Activated T-helper 17 cell treated with anti-CD3 and anti-CD28 coated beads, Interleukin-2, amount 50 U/mL, for 72 hours (primary cell): ENCODE results near the gene AP2B1. TPM values are rescaled to one million over a fixed set of nuclear protein-coding genes. Genes with fewer than 3 reads are reported as not detected.

Experiments used
- ATAC-seq: fragments of 150-1000 bp; cut with Tn5 transposase; replicated peaks from 2 replicates; pipeline ENCODE4 v1.10.0; 2021; ENCODE audit warnings: mild to moderate bottlenecking, moderate library complexity
- H3K27ac Mint-ChIP-seq: one replicate; pipeline ENCODE4 v1.8.0; 2022; ENCODE audit warnings: mixed read lengths
- H3K27me3 Mint-ChIP-seq: one replicate; pipeline ENCODE4 v1.8.0; 2022; ENCODE audit warnings: mixed read lengths
- H3K36me3 Mint-ChIP-seq: one replicate; pipeline ENCODE4 v1.8.0; 2022; ENCODE audit warnings: low read depth, mild to moderate bottlenecking, mixed read lengths
- H3K4me1 Mint-ChIP-seq: one replicate; pipeline ENCODE4 v1.8.0; 2022; ENCODE audit warnings: mixed read lengths
- H3K4me3 Mint-ChIP-seq: one replicate; pipeline ENCODE4 v1.8.0; 2022; ENCODE audit warnings: mild to moderate bottlenecking, mixed read lengths
- H3K9me3 Mint-ChIP-seq: one replicate; pipeline ENCODE4 v1.8.0; 2022; ENCODE audit warnings: mixed read lengths
- total RNA-seq, 2 donors: library from RNA; stranded (reverse); gene quantifications; one replicate each; pipeline ENCODE4 v1.2.3, GENCODE V29; 2022

Gene AP2B1
- total RNA-seq, 2 donors from 2014 or later = 189 to 213 TPM

DNA sequence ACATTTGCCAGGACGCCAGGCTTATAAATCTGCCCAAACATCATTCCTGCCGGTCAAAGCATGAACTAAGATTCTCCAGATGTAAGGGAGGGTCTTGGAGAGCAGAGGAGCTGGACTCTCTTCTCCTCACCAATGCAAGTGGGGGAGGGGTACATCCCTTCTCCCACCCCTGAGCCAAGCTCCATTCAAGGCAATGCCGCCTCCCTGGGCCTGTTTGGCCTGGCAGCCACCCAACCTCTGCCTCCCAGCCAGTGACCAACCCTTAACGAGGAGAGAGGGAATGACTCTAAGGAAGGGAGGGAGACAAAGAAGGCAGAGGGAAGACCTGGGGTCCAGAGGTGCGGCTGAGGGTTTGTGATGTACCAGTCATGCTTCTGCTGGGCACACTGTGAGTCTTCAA lies 187.4 kb downstream of the AP2B1 start:
- Mint-ChIP-seq H3K36me3 (no peaks in the 10 kb centered on the region), H3K9me3 (no peaks in the 10 kb centered on the region), H3K27me3 (peaks cover 7% of the 10 kb centered on the region), H3K4me3 (no peak overlapping the region), H3K4me1 (no peaks in the 10 kb centered on the region), H3K27ac (no peak overlapping the region)
- ATAC-seq = no peak

DNA sequence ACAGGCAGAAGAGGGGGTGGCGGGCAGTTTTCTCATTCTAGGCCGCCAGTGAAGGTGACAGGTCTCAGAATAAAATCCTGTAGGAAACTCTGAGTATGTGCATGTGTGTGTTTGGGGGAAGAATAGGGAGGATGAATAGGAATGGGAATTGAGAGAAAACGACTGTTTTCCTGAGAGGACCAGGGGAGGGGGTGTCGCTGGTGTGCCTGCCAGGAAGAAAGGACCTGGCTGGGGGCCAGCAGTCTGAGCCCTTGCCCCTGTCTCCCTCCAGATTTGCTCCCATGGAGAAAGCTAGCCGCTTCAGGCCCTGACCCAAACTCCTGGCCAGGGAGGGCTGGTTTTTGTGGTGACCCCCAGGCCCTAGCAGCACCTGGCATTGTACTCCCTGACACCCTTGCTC lies 187.9 kb downstream of the AP2B1 start:
- Mint-ChIP-seq H3K9me3 (no peaks in the 10 kb centered on the region), H3K4me3 (no peak overlapping the region), H3K27ac (no peak overlapping the region), H3K27me3 (peaks cover 7% of the 10 kb centered on the region), H3K4me1 (no peaks in the 10 kb centered on the region), H3K36me3 (no peaks in the 10 kb centered on the region)
- ATAC-seq = no peak

DNA sequence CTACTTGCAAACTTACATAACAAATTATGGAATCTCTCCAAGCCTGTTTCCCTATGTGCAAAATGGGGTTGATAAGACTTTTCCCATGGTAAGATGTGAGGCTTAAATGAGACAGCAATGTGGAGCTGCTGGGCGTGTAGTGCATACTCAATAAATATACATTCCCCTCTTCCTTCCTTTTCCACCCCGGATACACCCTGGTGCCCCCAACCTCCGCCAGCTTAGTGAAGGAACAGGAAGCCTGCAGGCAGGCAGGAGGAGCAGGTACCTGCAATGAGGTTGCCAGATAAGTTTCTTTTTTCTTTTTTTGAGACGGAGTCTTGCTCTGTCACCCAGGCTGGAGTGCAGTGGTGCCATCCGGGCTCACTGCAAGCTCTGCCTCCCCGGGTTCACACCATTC lies 188.5 kb downstream of the AP2B1 start:
- no peak for ATAC-seq
- Mint-ChIP-seq H3K4me3 (no peak overlapping the region), H3K9me3 (no peaks in the 10 kb centered on the region), H3K4me1 (no peaks in the 10 kb centered on the region), H3K36me3 (no peaks in the 10 kb centered on the region), H3K27ac (no peak overlapping the region), H3K27me3 (peaks cover 7% of the 10 kb centered on the region)

Other genes with a start within 250 kb of the AP2B1 start
- 100 to 1,000 TPM in 1 of 2 donors, 10 to 100 TPM in 1; 77.5 to 112 TPM for gene SLFN11, start 213.7 kb upstream of the AP2B1 start, total RNA-seq
- gene SLFN12, start 154.8 kb upstream of the AP2B1 start, total RNA-seq = 10 to 100 TPM; 10.4 to 13.5 TPM
- 10 to 100 TPM; 38.2 to 58.6 TPM for gene SLFN13, start 138.6 kb upstream of the AP2B1 start, total RNA-seq
- gene SLFN12L, start 49.6 kb upstream of the AP2B1 start, total RNA-seq = 10 to 100 TPM; 56.1 to 72.2 TPM
- under 1 TPM in 1 of 2 donors, not detected in 1; 0.08 TPM for gene SLFN14, start 26.5 kb upstream of the AP2B1 start, total RNA-seq
- gene PEX12, start 8.8 kb upstream of the AP2B1 start, total RNA-seq = 1 to 10 TPM; 1.9 to 2.6 TPM
- gene RASL10B, start 144.3 kb downstream of the AP2B1 start, total RNA-seq = under 1 TPM; 0.16 to 0.63 TPM
- gene GAS2L2, start 165.9 kb downstream of the AP2B1 start, total RNA-seq = not detected
- gene C17orf50, start 173.6 kb downstream of the AP2B1 start, total RNA-seq = not detected
- not detected for gene MMP28, start 208.3 kb downstream of the AP2B1 start, total RNA-seq
- 100 to 1,000 TPM; 240 to 282 TPM for gene TAF15, start 222.2 kb downstream of the AP2B1 start, total RNA-seq